HCT116 (cell line): ENCODE measurements around the gene HMCN1. TPM values are rescaled to one million over a fixed set of nuclear protein-coding genes. Genes with fewer than 3 reads are reported as not detected.

Experiments
- ATAC-seq: fragments of 200-7000 bp; cut with Tn5 transposase; 2 replicates; pipeline ENCODE4 v1.9.1; 2020; ENCODE audit warnings: mild to moderate bottlenecking, moderate library complexity
- BruUV-seq: library from RNA; stranded (reverse); fragments of 400-500 nt; replicated peaks from 2 replicates; lab custom pipeline; 2021; lab: Mats Ljungman, UMichigan
- CTCF ChIA-PET: fragments of 300-600 bp; sonication (Branson Sonifier 250); formaldehyde crosslinking; loops from one replicate; lab custom pipeline; 2021; ENCODE audit warnings: antibody characterized with exemption; lab: Charles Lee
- POLR2A ChIA-PET: fragments of 300-600, 350-600 bp; sonication (Branson Sonifier 250); formaldehyde crosslinking; loops from one replicate; lab custom pipeline; 2021; ENCODE audit warnings: antibody characterized with exemption; lab: Charles Lee
- RAD21 ChIA-PET, 2 experiments: fragments of 300-600 bp; sonication (Branson Sonifier 250); formaldehyde crosslinking; loops; one replicate each; lab custom pipeline; 2023; ENCODE audit warnings: low total read pairs in 2 of 2; ENCODE audit not compliant: uncharacterized antibody in 2 of 2, unreplicated experiment in 2 of 2, low non-redundant PET in 1 of 2; lab: Charles Lee
- DNase-seq: peaks from one replicate; pipeline ENCODE4 v3.0.0-alpha.2; 2010; ENCODE audit warnings: low read depth, low spot score
- H2AFZ ChIP-seq: fragments of 200-600 bp; shearing (Covaris generic), sonication (generic); 2 replicates; pipeline ENCODE4 v1.6.1; 2017; ENCODE audit warnings: low read depth, mixed run types, mixed read lengths, antibody characterized with exemption, low read length; ENCODE audit not compliant: poor library complexity, severe bottlenecking
- H3K27ac ChIP-seq: 2 replicates; pipeline ENCODE4 v1.5.1; 2012; ENCODE audit warnings: low read depth, low read length
- H3K27me3 ChIP-seq: fragments of 200-600 bp; sonication (generic); 2 replicates; pipeline ENCODE4 v1.6.1; 2016; ENCODE audit warnings: mixed run types, low read length, mixed read lengths; ENCODE audit not compliant: insufficient read depth
- H3K36me3 ChIP-seq, 2 experiments: fragments of 200-500 bp in 1 of 2; fragments of 200-600 bp in 1 of 2; sonication (Bioruptor generic) in 1 of 2; sonication (generic) in 1 of 2; 2 replicates each; pipeline versions ENCODE4 v1.5.1 to v1.6.1; 2014 to 2016; ENCODE audit warnings: low read length in 2 of 2, inconsistent platforms in 1 of 2, mixed read lengths in 1 of 2, mixed run types in 1 of 2; ENCODE audit not compliant: insufficient read depth in 2 of 2, control insufficient read depth in 1 of 2
- H3K4me1 ChIP-seq, 2 experiments: fragments of 200-600 bp in 1 of 2; sonication (generic) in 1 of 2; 2 replicates each; pipeline versions ENCODE4 v1.5.1 to v1.6.1; 2012 to 2017; ENCODE audit warnings: low read length in 2 of 2, inconsistent platforms in 1 of 2, mild to moderate bottlenecking in 1 of 2, mixed read lengths in 1 of 2, mixed run types in 1 of 2, moderate library complexity in 1 of 2; ENCODE audit not compliant: insufficient read depth in 2 of 2, control insufficient read depth in 1 of 2
- H3K4me2 ChIP-seq: fragments of 200-600 bp; sonication (generic); 2 replicates; pipeline ENCODE4 v1.6.1; 2017; ENCODE audit warnings: mixed run types, low read length, mixed read lengths
- H3K4me3 ChIP-seq, 2 experiments: fragments of 200-600 bp in 1 of 2; sonication (generic) in 1 of 2; replicated peaks in 1 of 2; 2 replicates each; pipeline ENCODE4 v1.5.1; 2011 to 2016; ENCODE audit warnings: low read length in 2 of 2, control low read depth in 1 of 2, low read depth in 1 of 2, mild to moderate bottlenecking in 1 of 2, mixed read lengths in 1 of 2, mixed run types in 1 of 2
- H3K79me2 ChIP-seq: fragments of 200-600 bp; sonication (generic); 2 replicates; pipeline ENCODE4 v1.6.1; 2017; ENCODE audit warnings: mild to moderate bottlenecking, mixed run types, low read length, moderate library complexity, mixed read lengths; ENCODE audit not compliant: insufficient read depth
- H3K9ac ChIP-seq: fragments of 200-600 bp; sonication (generic); 2 replicates; pipeline ENCODE4 v1.6.1; 2016; ENCODE audit warnings: low read length, mixed read lengths
- H3K9me2 ChIP-seq: fragments of 200-600 bp; sonication (generic), shearing (Covaris generic); 2 replicates; pipeline ENCODE4 v1.6.1; 2017; ENCODE audit warnings: mixed run types, mild to moderate bottlenecking, moderate library complexity; ENCODE audit not compliant: insufficient read depth
- H3K9me3 ChIP-seq, 2 experiments: fragments of 200-500 bp in 1 of 2; fragments of 200-600 bp in 1 of 2; sonication (Bioruptor generic) in 1 of 2; sonication (generic) in 1 of 2; 2 replicates each; pipeline ENCODE4 v1.6.1; 2014 to 2017; ENCODE audit warnings: low read length in 2 of 2, mixed read lengths in 2 of 2, inconsistent platforms in 1 of 2, low read depth in 1 of 2, mild to moderate bottlenecking in 1 of 2, mixed run types in 1 of 2, moderate library complexity in 1 of 2; ENCODE audit not compliant: control insufficient read depth in 1 of 2, insufficient read depth in 1 of 2
- H4K20me1 ChIP-seq: fragments of 200-600 bp; sonication (generic), shearing (Covaris generic); 2 replicates; pipeline ENCODE4 v1.6.1; 2017; ENCODE audit warnings: mixed run types, mild to moderate bottlenecking, moderate library complexity; ENCODE audit not compliant: insufficient read depth
- ATF3 ChIP-seq: IDR thresholded peaks from 2 replicates; pipeline ENCODE4 v1.6.1; 2012
- CBX3 ChIP-seq: IDR thresholded peaks from 2 replicates; pipeline ENCODE4 v1.6.1; 2012; ENCODE audit warnings: low read depth
- ELF1 ChIP-seq: IDR thresholded peaks from 2 replicates; pipeline ENCODE4 v1.6.1; 2012; ENCODE audit warnings: low read depth, borderline replicate concordance
- EZH2 ChIP-seq: fragments of 200-600 bp; sonication (generic); IDR thresholded peaks from 2 replicates; pipeline ENCODE4 v1.6.1; 2017; ENCODE audit warnings: antibody characterized with exemption, mixed run types
- EZH2phosphoT487 ChIP-seq: fragments of 200-600 bp; IDR thresholded peaks from 2 replicates; pipeline ENCODE4 v1.6.1; 2018; ENCODE audit warnings: antibody characterized with exemption, borderline replicate concordance
- FOSL1 ChIP-seq: IDR thresholded peaks from 2 replicates; pipeline ENCODE4 v1.6.1; 2012; ENCODE audit warnings: low read depth
- JUND ChIP-seq: IDR thresholded peaks from 2 replicates; pipeline ENCODE4 v1.6.1; 2012
- MAX ChIP-seq: IDR thresholded peaks from 2 replicates; pipeline ENCODE4 v1.6.1; 2012
- POLR2AphosphoS5 ChIP-seq: IDR thresholded peaks from 2 replicates; pipeline ENCODE4 v1.6.1; 2011; ENCODE audit warnings: mild to moderate bottlenecking, low read depth, low read length, moderate library complexity
- RAD21 ChIP-seq: IDR thresholded peaks from 2 replicates; pipeline ENCODE4 v1.6.1; 2012; ENCODE audit warnings: low read depth, mild to moderate bottlenecking
- SIN3A ChIP-seq: IDR thresholded peaks from 2 replicates; pipeline ENCODE4 v1.6.1; 2012; ENCODE audit warnings: low read depth
- SRF ChIP-seq: IDR thresholded peaks from 2 replicates; pipeline ENCODE4 v1.6.1; 2012; ENCODE audit warnings: low read depth
- ZBTB33 ChIP-seq: IDR thresholded peaks from 2 replicates; pipeline ENCODE4 v1.6.1; 2011; ENCODE audit warnings: mild to moderate bottlenecking, low read length, moderate library complexity; ENCODE audit not compliant: insufficient replicate concordance; ENCODE audit errors: extremely low read depth
- ZFX ChIP-seq: fragments of 450-650 bp; IDR thresholded peaks from 2 replicates; pipeline ENCODE4 v1.6.1; 2017
- ZNF274 ChIP-seq: fragments of 200-500 bp; sonication (Bioruptor generic); IDR thresholded peaks from 2 replicates; pipeline ENCODE4 v1.6.1; 2014; ENCODE audit warnings: mild to moderate bottlenecking, low read depth, low read length, inconsistent platforms
- intact Hi-C: fragments of 100-400 bp; cut with micrococcal nuclease; formaldehyde crosslinking; loops from 2 replicates; pipeline ENCODE4 v1.10.0; 2022
- total RNA-seq: library from RNA; stranded (reverse); gene quantifications from one replicate; pipeline ENCODE4 v1.2.1, GENCODE V29; 2021; ENCODE audit not compliant: unreplicated experiment
- TF ChIP-seq, protein P1 (sequence below), 3 experiments: fragments of 200-600 bp in 1 of 3; sonication (generic) in 1 of 3; IDR thresholded peaks in 2 of 3; conservative IDR thresholded peaks in 1 of 3; 2 replicates each; pipeline ENCODE4 v1.5.1; 2012 to 2017; ENCODE audit warnings: low read depth in 2 of 3, low read length in 2 of 3, antibody characterized with exemption in 1 of 3, borderline replicate concordance in 1 of 3, control low read depth in 1 of 3, mild to moderate bottlenecking in 1 of 3, mixed read lengths in 1 of 3, mixed run types in 1 of 3, moderate library complexity in 1 of 3; ENCODE audit not compliant: insufficient read depth in 1 of 3

The HMCN1 gene
- total RNA-seq, 1 experiment from 2014 or later: 0.59 TPM

- TF ChIP-seq RAD21 (no peak), EZH2phosphoT487 (no peak), JUND (no peak), EZH2 (no peak), ZBTB33 (no peak), SRF (no peak), CBX3 (no peak), SIN3A (no peak), ELF1 (no peak), MAX (no peak), FOSL1 (no peak), ZFX (no peak), ZNF274 (no peak), POLR2AphosphoS5 (no peak), ATF3 (no peak)
- TF ChIP-seq, protein P1, sequence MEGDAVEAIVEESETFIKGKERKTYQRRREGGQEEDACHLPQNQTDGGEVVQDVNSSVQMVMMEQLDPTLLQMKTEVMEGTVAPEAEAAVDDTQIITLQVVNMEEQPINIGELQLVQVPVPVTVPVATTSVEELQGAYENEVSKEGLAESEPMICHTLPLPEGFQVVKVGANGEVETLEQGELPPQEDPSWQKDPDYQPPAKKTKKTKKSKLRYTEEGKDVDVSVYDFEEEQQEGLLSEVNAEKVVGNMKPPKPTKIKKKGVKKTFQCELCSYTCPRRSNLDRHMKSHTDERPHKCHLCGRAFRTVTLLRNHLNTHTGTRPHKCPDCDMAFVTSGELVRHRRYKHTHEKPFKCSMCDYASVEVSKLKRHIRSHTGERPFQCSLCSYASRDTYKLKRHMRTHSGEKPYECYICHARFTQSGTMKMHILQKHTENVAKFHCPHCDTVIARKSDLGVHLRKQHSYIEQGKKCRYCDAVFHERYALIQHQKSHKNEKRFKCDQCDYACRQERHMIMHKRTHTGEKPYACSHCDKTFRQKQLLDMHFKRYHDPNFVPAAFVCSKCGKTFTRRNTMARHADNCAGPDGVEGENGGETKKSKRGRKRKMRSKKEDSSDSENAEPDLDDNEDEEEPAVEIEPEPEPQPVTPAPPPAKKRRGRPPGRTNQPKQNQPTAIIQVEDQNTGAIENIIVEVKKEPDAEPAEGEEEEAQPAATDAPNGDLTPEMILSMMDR (IDR thresholded peaks at IDR 0.05 in 2 of 3, conservative IDR thresholded peaks at IDR 0.05 in 1 of 3; ENCODE audit: borderline replicate concordance in 1 of 3, insufficient read depth in 1 of 3, low read depth in 2 of 3, low read length in 2 of 3): no peak
- ATAC-seq (no peak), DNase-seq (no peak)
- Histone ChIP-seq H3K4me2 (no peak overlapping the region), H3K27me3 (no peaks in the 10 kb centered on the region), H3K36me3 (no peaks in the 10 kb centered on the region), H2AFZ (no peak overlapping the region), H4K20me1 (no peaks in the 10 kb centered on the region), H3K9ac (no peak overlapping the region), H3K79me2 (no peaks in the 10 kb centered on the region), H3K27ac (no peak overlapping the region), H3K9me3 (no peaks in the 10 kb centered on the region), H3K9me2 (no peaks in the 10 kb centered on the region), H3K4me3 (no peak overlapping the region), H3K4me1 (peaks cover 0 to 10% of the 10 kb centered on the region in 2 experiments; a peak in 2 of 4 replicates)
- BruUV-seq: no TSS peak
- POLR2A ChIA-PET: no interaction called here
- RAD21 ChIA-PET: no interaction called here
- CTCF ChIA-PET: no interaction called here
- intact Hi-C loops: no loop called here
Measured at GRCh38 chr1:186193224-186193623, 459.0 kb downstream of the HMCN1 start.
